ENCODE results near the gene CCDC85A. TPM values are rescaled to one million over a fixed set of nuclear protein-coding genes. Genes with fewer than 3 reads are reported as not detected.

The CCDC85A gene
- total and polyA plus RNA-seq, 2 experiments from 2014 or later, result 1.6 to 4.2 TPM

GRCh38 chr2:56271275-56271674, 87.5 kb downstream of the CCDC85A start:
- Histone ChIP-seq H3F3A (ENCODE audit: insufficient read depth) (no peaks in the 10 kb centered on the region), H3K9ac (no peak overlapping the region), H3K9me2 (ENCODE audit: insufficient read depth) (no peaks in the 10 kb centered on the region), H3K4me1 (ENCODE audit: insufficient read depth) (no peaks in the 10 kb centered on the region), H3K79me2 (ENCODE audit: insufficient read depth) (no peaks in the 10 kb centered on the region), H4K20me1 (ENCODE audit: insufficient read depth) (no peaks in the 10 kb centered on the region), H3K36me3 (ENCODE audit: low read depth) (no peaks in the 10 kb centered on the region), H3K27ac (no peak overlapping the region), H2AFZ (no peak overlapping the region), H3K9me3 (ENCODE audit: low read depth) (no peaks in the 10 kb centered on the region), H3K27me3 (replicated peaks; ENCODE audit: insufficient read depth) (no peaks in the 10 kb centered on the region), H3K4me2 (ENCODE audit: unreplicated experiment) (no peak overlapping the region), H3K4me3 (no peak overlapping the region)
- in situ Hi-C loops (cut with MboI), result no loop called here
- WGBS, 2 experiments (ENCODE audit: low coverage in 1 of 2, low lambda C conversion rate in 2 of 2, missing lambda C conversion rate in 2 of 2), result 55 to 62% methylated on average over 2 of the region's 2 CpGs
- no peak for DNase-seq
- TF ChIP-seq EZH2 (IDR thresholded peaks at IDR 0.05; ENCODE audit: insufficient read depth, poor library complexity, severe bottlenecking), result no peak
- no peak for TF ChIP-seq EZH2phosphoT487 (IDR thresholded peaks at IDR 0.05; ENCODE audit: insufficient read depth, low read depth)

- H3F3A ChIP-seq (ENCODE audit: insufficient read depth), result no peaks in the 10 kb centered on the region
- in situ Hi-C loops (cut with MboI), result no loop called here
- WGBS, 2 experiments (ENCODE audit: low coverage in 1 of 2, low lambda C conversion rate in 2 of 2, missing lambda C conversion rate in 2 of 2), result 73 to 76% methylated on average over 5 of the region's 5 CpGs
These were observed 101.4 kb downstream of the CCDC85A start for GRCh38 chr2:56285224-56285623.

GRCh38 chr2:56286936-56287335, 103.1 kb downstream of the CCDC85A start:
- H3K27me3 ChIP-seq (replicated peaks; ENCODE audit: insufficient read depth), result no peaks in the 10 kb centered on the region
- DNase-seq, result no peak
- WGBS, 2 experiments (ENCODE audit: low coverage in 1 of 2, low lambda C conversion rate in 2 of 2, missing lambda C conversion rate in 2 of 2), result 37 to 38% methylated on average over 2 of the region's 2 CpGs
- no peaks in the 10 kb centered on the region for H4K20me1 ChIP-seq (ENCODE audit: insufficient read depth)
- no peak overlapping the region for H3K9ac ChIP-seq
- no peak overlapping the region for H3K27ac ChIP-seq
- TF ChIP-seq EZH2 (IDR thresholded peaks at IDR 0.05; ENCODE audit: insufficient read depth, poor library complexity, severe bottlenecking) (no peak), EZH2phosphoT487 (IDR thresholded peaks at IDR 0.05; ENCODE audit: insufficient read depth, low read depth) (no peak)
- no peaks in the 10 kb centered on the region for H3K9me2 ChIP-seq (ENCODE audit: insufficient read depth)
- no peaks in the 10 kb centered on the region for H3K79me2 ChIP-seq (ENCODE audit: insufficient read depth)
- no peaks in the 10 kb centered on the region for H3K36me3 ChIP-seq (ENCODE audit: low read depth)
- in situ Hi-C loops (cut with MboI), result no loop called here
- H3K4me1 ChIP-seq (ENCODE audit: insufficient read depth), result peaks cover 22% of the 10 kb centered on the region
- H3K4me2 ChIP-seq (ENCODE audit: unreplicated experiment), result no peak overlapping the region
- no peaks in the 10 kb centered on the region for H3F3A ChIP-seq (ENCODE audit: insufficient read depth)
- H2AFZ ChIP-seq, result peak overlapping the region; percentile 18; the same call in 1 of the 2 replicates
- no peak overlapping the region for H3K4me3 ChIP-seq
- no peaks in the 10 kb centered on the region for H3K9me3 ChIP-seq (ENCODE audit: low read depth)

More at GRCh38 chr2:56285224-56285623, 101.4 kb downstream of the CCDC85A start:
- Histone ChIP-seq H3K9me2 (ENCODE audit: insufficient read depth) (no peaks in the 10 kb centered on the region), H3K9ac (no peak overlapping the region), H3K27me3 (replicated peaks; ENCODE audit: insufficient read depth) (no peaks in the 10 kb centered on the region), H3K4me3 (no peak overlapping the region), H3K36me3 (ENCODE audit: low read depth) (no peaks in the 10 kb centered on the region), H3K27ac (no peak overlapping the region), H2AFZ (no peak overlapping the region), H3K79me2 (ENCODE audit: insufficient read depth) (no peaks in the 10 kb centered on the region), H4K20me1 (ENCODE audit: insufficient read depth) (no peaks in the 10 kb centered on the region), H3K4me1 (ENCODE audit: insufficient read depth) (peaks cover 22% of the 10 kb centered on the region), H3K9me3 (ENCODE audit: low read depth) (no peaks in the 10 kb centered on the region), H3K4me2 (ENCODE audit: unreplicated experiment) (no peak overlapping the region)
- TF ChIP-seq EZH2 (IDR thresholded peaks at IDR 0.05; ENCODE audit: insufficient read depth, poor library complexity, severe bottlenecking) (no peak), EZH2phosphoT487 (IDR thresholded peaks at IDR 0.05; ENCODE audit: insufficient read depth, low read depth) (no peak)
- DNase-seq, result no peak

DNA sequence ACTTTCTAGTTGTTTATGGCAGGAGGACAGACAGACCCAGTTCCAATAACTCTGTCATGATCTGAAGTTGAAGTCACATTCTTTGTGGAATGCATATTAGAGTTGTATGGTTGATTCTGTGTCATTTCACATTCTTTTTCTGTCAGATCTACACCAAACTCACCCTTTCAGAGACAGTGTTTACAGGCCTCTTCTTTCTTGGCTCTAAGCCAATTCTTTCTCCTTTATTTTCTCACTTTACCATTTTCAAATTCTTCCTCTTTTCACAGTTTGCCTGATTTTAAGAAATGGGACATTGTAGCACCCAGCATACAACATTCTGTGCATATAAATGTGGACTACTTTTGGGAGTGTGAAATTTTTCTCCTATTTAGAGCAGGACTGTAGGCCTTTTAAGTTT, 103.7 kb downstream of the CCDC85A start:
- no peaks in the 10 kb centered on the region for H3K36me3 ChIP-seq (ENCODE audit: low read depth)
- H3K9me3 ChIP-seq (ENCODE audit: low read depth), result no peaks in the 10 kb centered on the region
- in situ Hi-C loops (cut with MboI), result no loop called here
- H3K4me2 ChIP-seq (ENCODE audit: unreplicated experiment), result peak overlapping the region; percentile 5
- H3K27me3 ChIP-seq (replicated peaks; ENCODE audit: insufficient read depth), result no peaks in the 10 kb centered on the region
- no peak overlapping the region for H3K9ac ChIP-seq
- H3K79me2 ChIP-seq (ENCODE audit: insufficient read depth), result no peaks in the 10 kb centered on the region
- H3F3A ChIP-seq (ENCODE audit: insufficient read depth), result no peaks in the 10 kb centered on the region
- H4K20me1 ChIP-seq (ENCODE audit: insufficient read depth), result no peaks in the 10 kb centered on the region
- H3K27ac ChIP-seq, result no peak overlapping the region
- no peak for DNase-seq
- no peak overlapping the region for H3K4me3 ChIP-seq
- H3K4me1 ChIP-seq (ENCODE audit: insufficient read depth), result peaks cover 22% of the 10 kb centered on the region
- no peaks in the 10 kb centered on the region for H3K9me2 ChIP-seq (ENCODE audit: insufficient read depth)
- no peak for TF ChIP-seq EZH2phosphoT487 (IDR thresholded peaks at IDR 0.05; ENCODE audit: insufficient read depth, low read depth)
- no peak for TF ChIP-seq EZH2 (IDR thresholded peaks at IDR 0.05; ENCODE audit: insufficient read depth, poor library complexity, severe bottlenecking)
- peak overlapping the region; percentile 18; the same call in 1 of the 2 replicates for H2AFZ ChIP-seq

GRCh38 chr2:56287974-56288373, 104.2 kb downstream of the CCDC85A start:
- Histone ChIP-seq H3K27ac (peak overlapping the region; percentile 13; the same call in 1 of the 2 replicates), H3K27me3 (replicated peaks; ENCODE audit: insufficient read depth) (no peaks in the 10 kb centered on the region), H3K9me2 (ENCODE audit: insufficient read depth) (no peaks in the 10 kb centered on the region), H4K20me1 (ENCODE audit: insufficient read depth) (no peaks in the 10 kb centered on the region), H3K4me1 (ENCODE audit: insufficient read depth) (peaks cover 22% of the 10 kb centered on the region), H3K9me3 (ENCODE audit: low read depth) (no peaks in the 10 kb centered on the region), H3F3A (ENCODE audit: insufficient read depth) (no peaks in the 10 kb centered on the region), H3K4me2 (ENCODE audit: unreplicated experiment) (peak overlapping the region; percentile 5), H3K79me2 (ENCODE audit: insufficient read depth) (no peaks in the 10 kb centered on the region), H3K36me3 (ENCODE audit: low read depth) (no peaks in the 10 kb centered on the region), H3K9ac (no peak overlapping the region), H3K4me3 (no peak overlapping the region), H2AFZ (0 out of 2 replicates have a peak overlapping the region, but pooled peaks have one; percentile 18)
- peak; percentile 61 for DNase-seq
- in situ Hi-C loops (cut with MboI), result no loop called here
- TF ChIP-seq EZH2phosphoT487 (IDR thresholded peaks at IDR 0.05; ENCODE audit: insufficient read depth, low read depth), result no peak
- TF ChIP-seq EZH2 (IDR thresholded peaks at IDR 0.05; ENCODE audit: insufficient read depth, poor library complexity, severe bottlenecking), result no peak
- WGBS, 2 experiments (ENCODE audit: low coverage in 1 of 2, low lambda C conversion rate in 2 of 2, missing lambda C conversion rate in 2 of 2), result 62 to 63% methylated on average over 2 of the region's 2 CpGs
